IPS DF 6.9 (cell line): ENCODE data around the gene ZBED2.

Source experiments
- DNase-seq: peaks from one replicate; pipeline ENCODE4 v3.0.0-alpha.2; 2013; ENCODE audit warnings: low read depth, low spot score
- H3K27ac ChIP-seq: one replicate; pipeline ENCODE4 v1.5.1; 2013; ENCODE audit warnings: low read length, control low read depth
- H3K27me3 ChIP-seq: 2 replicates; pipeline ENCODE4 v1.6.1; 2013; ENCODE audit warnings: mild to moderate bottlenecking, low read length; ENCODE audit not compliant: control insufficient read depth, insufficient read depth
- H3K36me3 ChIP-seq: 2 replicates; pipeline ENCODE4 v1.6.1; 2013; ENCODE audit warnings: low read length; ENCODE audit not compliant: control insufficient read depth, insufficient read depth
- H3K4me1 ChIP-seq: 2 replicates; pipeline ENCODE4 v1.6.1; 2013; ENCODE audit warnings: low read length; ENCODE audit not compliant: control insufficient read depth, insufficient read depth
- H3K4me3 ChIP-seq: 2 replicates; pipeline ENCODE4 v1.5.1; 2013; ENCODE audit warnings: mild to moderate bottlenecking, low read length
- H3K9me3 ChIP-seq: 2 replicates; pipeline ENCODE4 v1.6.1; 2013; ENCODE audit warnings: low read length, inconsistent platforms; ENCODE audit not compliant: control insufficient read depth, insufficient read depth
- WGBS: extraction: QIAGEN DNeasy Blood & Tissue Kit; methylation state at CpG from one replicate; pipeline ENCODE4 v1.1.7; 2013; ENCODE audit warnings: mixed read lengths, missing lambda C conversion rate; ENCODE audit not compliant: insufficient read length, insufficient coverage; 5-methylcytosine and 5-hydroxymethylcytosine counted together

The ZBED2 gene

DNA sequence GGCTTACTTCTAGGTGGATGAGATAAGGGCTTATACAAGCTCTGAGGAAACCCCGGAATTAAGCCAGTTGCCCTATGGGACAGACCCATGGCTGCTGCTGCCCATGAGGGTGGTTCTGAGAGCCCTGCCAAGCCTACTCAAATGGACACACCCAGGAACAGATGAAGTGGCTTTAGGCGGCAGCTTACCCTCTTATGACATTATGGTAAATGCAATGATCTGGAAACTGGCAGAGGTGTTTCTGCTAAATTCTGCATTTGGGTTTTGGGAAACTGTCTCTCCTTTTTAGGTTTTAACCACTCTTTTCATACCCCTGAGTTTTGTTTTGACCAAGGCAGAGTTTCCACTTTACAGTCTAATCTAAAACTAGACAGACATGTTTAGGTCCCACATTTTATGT is 9.0 kb upstream of the ZBED2 start:
- Histone ChIP-seq H3K27ac (no peak overlapping the region), H3K9me3 (no peaks in the 10 kb centered on the region), H3K36me3 (no peaks in the 10 kb centered on the region), H3K4me3 (no peak overlapping the region), H3K4me1 (no peaks in the 10 kb centered on the region), H3K27me3 (no peaks in the 10 kb centered on the region)
- WGBS: no CpG with 5 or more reads among the region's 2 CpGs
- no peak for DNase-seq

DNA sequence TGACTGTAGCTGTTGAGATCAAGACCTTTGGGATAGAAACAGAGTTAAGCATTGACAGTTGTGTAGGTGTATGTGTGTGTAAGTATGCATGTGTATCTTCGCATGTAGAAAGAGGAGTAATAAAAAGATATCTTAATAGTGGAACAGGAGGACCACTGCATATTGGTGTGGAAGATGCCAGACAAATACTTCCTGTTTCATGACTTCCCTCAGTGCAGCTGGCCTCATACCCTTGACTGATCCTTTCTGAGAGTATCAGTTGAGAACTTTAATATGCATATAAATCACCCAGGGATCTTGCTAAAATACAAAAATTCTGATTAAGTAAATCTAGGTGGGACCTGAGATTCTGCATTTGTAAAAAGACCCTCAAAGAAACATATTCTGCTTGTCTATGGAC is 8.5 kb upstream of the ZBED2 start:
- WGBS: no CpG with 5 or more reads among the region's 1 CpG
- no peaks in the 10 kb centered on the region for H3K36me3 ChIP-seq
- H3K4me1 ChIP-seq: no peaks in the 10 kb centered on the region
- no peak for DNase-seq
- no peak overlapping the region for H3K27ac ChIP-seq
- no peaks in the 10 kb centered on the region for H3K27me3 ChIP-seq
- H3K9me3 ChIP-seq: no peaks in the 10 kb centered on the region
- H3K4me3 ChIP-seq: no peak overlapping the region

DNA sequence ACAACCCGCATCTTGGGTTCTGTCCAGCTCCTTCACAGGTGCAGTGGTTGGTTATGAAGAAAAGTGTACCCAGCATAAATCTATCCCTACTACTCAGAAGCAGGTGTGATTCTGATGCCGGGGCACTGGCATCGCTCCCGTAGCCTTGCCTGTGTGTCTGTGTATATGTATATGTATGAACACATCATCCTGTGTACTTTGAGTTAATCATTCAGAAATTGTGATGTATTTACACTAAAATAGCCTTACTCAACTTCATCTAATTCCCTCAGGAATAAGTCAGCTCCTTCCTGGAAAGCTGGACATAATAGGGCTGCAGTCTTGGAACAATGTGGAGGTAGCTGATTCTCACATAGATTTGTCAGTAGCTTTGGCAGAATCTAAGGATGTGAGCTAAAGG is 6.7 kb upstream of the ZBED2 start:
- no CpG with 5 or more reads among the region's 4 CpGs for WGBS
- H3K4me1 ChIP-seq: no peaks in the 10 kb centered on the region
- no peak overlapping the region for H3K27ac ChIP-seq
- H3K9me3 ChIP-seq: no peaks in the 10 kb centered on the region
- no peaks in the 10 kb centered on the region for H3K36me3 ChIP-seq
- H3K27me3 ChIP-seq: no peaks in the 10 kb centered on the region
- no peak for DNase-seq
- H3K4me3 ChIP-seq: no peak overlapping the region

GRCh38 chr3:111598552-111598951 is 3.4 kb upstream of the ZBED2 start:
- no peaks in the 10 kb centered on the region; the same call in 1 of the 2 replicates for H3K27me3 ChIP-seq
- H3K4me3 ChIP-seq: no peak overlapping the region
- no CpG with 5 or more reads among the region's 2 CpGs for WGBS
- no peaks in the 10 kb centered on the region for H3K9me3 ChIP-seq
- no peak overlapping the region for H3K27ac ChIP-seq
- DNase-seq: no peak
- no peaks in the 10 kb centered on the region for H3K36me3 ChIP-seq
- H3K4me1 ChIP-seq: no peaks in the 10 kb centered on the region

GRCh38 chr3:111598139-111598538 is 3.0 kb upstream of the ZBED2 start:
- H3K27me3 ChIP-seq: no peaks in the 10 kb centered on the region; the same call in 1 of the 2 replicates

GRCh38 chr3:111596328-111596727 is 1.2 kb upstream of the ZBED2 start:
- no CpG with 5 or more reads among the region's 4 CpGs for WGBS
- DNase-seq: no peak
- H3K9me3 ChIP-seq: no peaks in the 10 kb centered on the region
- H3K27ac ChIP-seq: no peak overlapping the region
- no peaks in the 10 kb centered on the region for H3K4me1 ChIP-seq
- H3K4me3 ChIP-seq: no peak overlapping the region
- no peaks in the 10 kb centered on the region; the same call in 1 of the 2 replicates for H3K27me3 ChIP-seq
- H3K36me3 ChIP-seq: no peaks in the 10 kb centered on the region

More at GRCh38 chr3:111598139-111598538, 3.0 kb upstream of the ZBED2 start:
- Histone ChIP-seq H3K9me3 (no peaks in the 10 kb centered on the region), H3K4me1 (no peaks in the 10 kb centered on the region), H3K27ac (no peak overlapping the region), H3K36me3 (no peaks in the 10 kb centered on the region), H3K4me3 (no peak overlapping the region)
- no CpG with 5 or more reads among the region's 1 CpG for WGBS
- DNase-seq: no peak

DNA sequence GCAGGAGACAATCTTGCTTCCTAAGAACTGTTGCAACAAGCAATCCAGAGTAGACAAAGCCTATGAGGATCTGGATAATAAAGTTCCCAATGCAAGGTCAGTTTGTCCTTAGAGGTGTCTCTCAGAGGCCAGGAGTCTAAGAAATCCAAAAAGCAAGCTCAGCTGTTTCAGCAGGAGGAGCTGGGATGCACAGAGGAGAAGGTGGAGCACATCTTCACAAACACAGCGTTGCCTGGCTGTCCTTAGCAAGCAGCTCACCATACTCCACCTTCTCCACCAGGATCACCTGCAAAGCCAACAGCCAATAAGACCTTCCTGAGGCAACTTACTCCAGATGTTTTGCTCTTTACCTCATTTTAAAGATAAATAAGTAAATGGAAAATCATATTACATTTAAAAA is 365 bp downstream of the ZBED2 start:
- Histone ChIP-seq H3K27ac (no peak overlapping the region), H3K4me3 (no peak overlapping the region), H3K27me3 (no peaks in the 10 kb centered on the region; the same call in 1 of the 2 replicates), H3K4me1 (no peaks in the 10 kb centered on the region), H3K36me3 (no peaks in the 10 kb centered on the region), H3K9me3 (no peaks in the 10 kb centered on the region)
- WGBS: no CpG with 5 or more reads among the region's 1 CpG
- no peak for DNase-seq

GRCh38 chr3:111594205-111594604 is 941 bp downstream of the ZBED2 start:
- no peak overlapping the region for H3K27ac ChIP-seq
- WGBS: no CpG with 5 or more reads among the region's 2 CpGs
- H3K36me3 ChIP-seq: no peaks in the 10 kb centered on the region
- H3K4me1 ChIP-seq: no peaks in the 10 kb centered on the region
- no peak for DNase-seq
- H3K27me3 ChIP-seq: no peaks in the 10 kb centered on the region; the same call in 1 of the 2 replicates
- H3K4me3 ChIP-seq: no peak overlapping the region
- no peaks in the 10 kb centered on the region for H3K9me3 ChIP-seq

- Histone ChIP-seq H3K4me1 (no peaks in the 10 kb centered on the region), H3K27ac (no peak overlapping the region)
Observed at GRCh38 chr3:111593666-111594065, 1.5 kb downstream of the ZBED2 start.

DNA sequence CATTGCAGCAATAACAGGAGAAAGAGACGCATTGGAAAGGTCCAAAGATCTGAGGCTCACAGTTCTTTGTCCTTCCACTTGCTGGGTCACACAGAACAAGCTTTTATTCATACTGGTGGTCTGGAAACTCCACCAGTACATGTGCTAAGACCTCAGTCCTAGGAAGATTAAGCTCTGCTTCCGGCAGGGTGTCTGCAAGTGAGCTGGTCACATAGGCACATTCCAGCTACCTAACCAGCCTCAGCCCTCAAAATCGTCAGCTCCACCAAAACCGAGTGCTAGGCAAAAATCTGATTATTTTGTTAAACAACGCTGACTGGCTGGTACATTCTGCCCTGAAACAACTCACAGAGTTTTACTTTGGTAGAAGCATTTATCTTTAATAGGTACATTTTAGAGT is 2.2 kb downstream of the ZBED2 start:
- H3K36me3 ChIP-seq: no peaks in the 10 kb centered on the region
- no peaks in the 10 kb centered on the region; the same call in 1 of the 2 replicates for H3K27me3 ChIP-seq
- WGBS: no CpG with 5 or more reads among the region's 5 CpGs
- no peak overlapping the region for H3K4me3 ChIP-seq
- no peak for DNase-seq
- no peaks in the 10 kb centered on the region for H3K4me1 ChIP-seq
- H3K27ac ChIP-seq: no peak overlapping the region
- no peaks in the 10 kb centered on the region for H3K9me3 ChIP-seq

More at GRCh38 chr3:111593666-111594065, 1.5 kb downstream of the ZBED2 start:
- Histone ChIP-seq H3K4me3 (no peak overlapping the region), H3K27me3 (no peaks in the 10 kb centered on the region; the same call in 1 of the 2 replicates), H3K9me3 (no peaks in the 10 kb centered on the region), H3K36me3 (no peaks in the 10 kb centered on the region)
- WGBS: no CpG with 5 or more reads among the region's 9 CpGs
- DNase-seq: no peak

DNA sequence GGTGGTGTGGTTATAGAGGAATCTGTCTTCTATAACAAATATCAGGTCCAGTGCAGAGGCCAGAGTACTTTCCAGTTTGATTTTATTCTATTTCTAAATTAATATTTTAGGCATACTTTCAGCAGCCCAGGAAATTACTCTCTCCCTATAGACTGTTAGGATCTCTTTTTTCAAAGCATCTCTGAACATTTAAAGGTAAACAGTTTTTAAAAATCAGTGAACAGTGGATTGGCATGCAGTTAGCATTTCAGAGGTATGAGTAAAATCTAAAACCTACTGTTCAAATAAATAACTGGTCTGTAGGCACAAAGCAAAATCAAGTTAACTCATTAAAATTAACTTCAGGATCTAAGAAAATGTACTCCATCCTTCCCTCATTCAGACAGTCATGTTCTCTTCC is 3.0 kb downstream of the ZBED2 start:
- H3K4me3 ChIP-seq: no peak overlapping the region
- no peak for DNase-seq

More for the DNA sequence above, 3.0 kb downstream of the ZBED2 start:
- H3K27me3 ChIP-seq: no peaks in the 10 kb centered on the region; the same call in 1 of the 2 replicates
- H3K36me3 ChIP-seq: no peaks in the 10 kb centered on the region
- no peaks in the 10 kb centered on the region for H3K9me3 ChIP-seq
- H3K4me1 ChIP-seq: no peaks in the 10 kb centered on the region
- no peak overlapping the region for H3K27ac ChIP-seq
